Measurements from ENCODE around the gene TMOD1.
"Not testable (repeated sequence)": the region's sequence is repeated elsewhere in the genome, so short reads cannot be mapped to it uniquely, and the experiment has no call there.

GRCh38 chr9:97620063-97620462 is 118.6 kb downstream of the TMOD1 start:
- not testable (repeated sequence) for TF ChIP-seq CTCF (IDR thresholded peaks at IDR 0.05; ENCODE audit: low read depth, low read length, poor library complexity, severe bottlenecking); EZH2phosphoT487 (IDR thresholded peaks at IDR 0.05; ENCODE audit: borderline replicate concordance, low read length)

All from DOHH2 (cell line).